IPS-11a (cell line): ENCODE results near the gene CNIH3.

Source experiments
- H3K4me3 ChIP-seq: one replicate; pipeline ENCODE4 v1.5.1; 2013; ENCODE audit warnings: low read depth, low read length, control low read depth

Gene CNIH3

GRCh38 chr1:224640587-224640986 is 24.5 kb downstream of the CNIH3 start:
- no peak overlapping the region for H3K4me3 ChIP-seq

- no peak overlapping the region for H3K4me3 ChIP-seq
Observed at GRCh38 chr1:224641030-224641429, 24.9 kb downstream of the CNIH3 start.

- no peak overlapping the region for H3K4me3 ChIP-seq
Observed at GRCh38 chr1:224643653-224644052, 27.5 kb downstream of the CNIH3 start.

- H3K4me3 ChIP-seq: no peak overlapping the region
Observed at GRCh38 chr1:224644553-224645154, 28.5 kb downstream of the CNIH3 start.

- no peak overlapping the region for H3K4me3 ChIP-seq
Observed at GRCh38 chr1:224647449-224647848, 31.3 kb downstream of the CNIH3 start.

- no peak overlapping the region for H3K4me3 ChIP-seq
Observed at GRCh38 chr1:224650290-224650689, 34.2 kb downstream of the CNIH3 start.

GRCh38 chr1:224651188-224651587 is 35.1 kb downstream of the CNIH3 start:
- H3K4me3 ChIP-seq: no peak overlapping the region

GRCh38 chr1:224656392-224656791 is 40.3 kb downstream of the CNIH3 start:
- no peak overlapping the region for H3K4me3 ChIP-seq

- no peak overlapping the region for H3K4me3 ChIP-seq
Observed at GRCh38 chr1:224660074-224660473, 44.0 kb downstream of the CNIH3 start.

- no peak overlapping the region for H3K4me3 ChIP-seq
Observed at GRCh38 chr1:224662870-224663269, 46.8 kb downstream of the CNIH3 start.

GRCh38 chr1:224665016-224665415 is 48.9 kb downstream of the CNIH3 start:
- H3K4me3 ChIP-seq: no peak overlapping the region

GRCh38 chr1:224666078-224666477 is 50.0 kb downstream of the CNIH3 start:
- no peak overlapping the region for H3K4me3 ChIP-seq

- H3K4me3 ChIP-seq: no peak overlapping the region
Observed at GRCh38 chr1:224666913-224667312, 50.8 kb downstream of the CNIH3 start.

GRCh38 chr1:224668984-224669383 is 52.9 kb downstream of the CNIH3 start:
- no peak overlapping the region for H3K4me3 ChIP-seq

GRCh38 chr1:224669403-224669802 is 53.3 kb downstream of the CNIH3 start:
- no peak overlapping the region for H3K4me3 ChIP-seq

- no peak overlapping the region for H3K4me3 ChIP-seq
Observed at GRCh38 chr1:224670506-224670905, 54.4 kb downstream of the CNIH3 start.

- no peak overlapping the region for H3K4me3 ChIP-seq
Observed at GRCh38 chr1:224671076-224671475, 55.0 kb downstream of the CNIH3 start.

- no peak overlapping the region for H3K4me3 ChIP-seq
Observed at GRCh38 chr1:224673141-224673540, 57.0 kb downstream of the CNIH3 start.

GRCh38 chr1:224675590-224675989 is 59.5 kb downstream of the CNIH3 start:
- H3K4me3 ChIP-seq: no peak overlapping the region

GRCh38 chr1:224676551-224676950 is 60.4 kb downstream of the CNIH3 start:
- no peak overlapping the region for H3K4me3 ChIP-seq

GRCh38 chr1:224678168-224678567 is 62.1 kb downstream of the CNIH3 start:
- no peak overlapping the region for H3K4me3 ChIP-seq

- H3K4me3 ChIP-seq: no peak overlapping the region
Observed at GRCh38 chr1:224679606-224680005, 63.5 kb downstream of the CNIH3 start.

- H3K4me3 ChIP-seq: no peak overlapping the region
Observed at GRCh38 chr1:224681816-224682215, 65.7 kb downstream of the CNIH3 start.
